NCI-H2196 (cell line): ENCODE results near the gene TOX2.

ENCODE experiments used
- DNase-seq: peaks from one replicate; lab custom pipeline; 2025; ENCODE audit not compliant: unreplicated experiment; lab: John Stamatoyannopoulos, UW

Gene TOX2

GRCh38 chr20:43938932-43939761 lies 24.5 kb downstream of the TOX2 start:
- peak; percentile 49 for DNase-seq

DNA sequence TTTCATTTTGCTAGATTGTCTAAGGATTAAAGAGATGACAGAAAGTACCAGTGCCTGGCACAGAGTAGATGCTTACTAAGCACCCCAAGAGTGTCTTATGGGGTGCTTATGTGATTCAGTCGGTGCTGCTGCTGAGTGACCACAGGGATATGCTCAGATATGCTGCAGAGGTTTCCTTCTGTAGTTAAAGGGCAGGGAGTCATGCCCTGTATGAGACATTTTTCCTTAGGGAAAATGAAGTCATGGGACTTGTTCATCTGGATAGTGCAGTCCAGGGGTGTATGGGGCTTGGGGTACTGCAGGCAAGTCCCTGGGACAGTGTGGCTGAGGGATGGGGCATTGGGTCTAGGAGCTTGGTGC lies 25.1 kb downstream of the TOX2 start:
- DNase-seq = no peak

DNA sequence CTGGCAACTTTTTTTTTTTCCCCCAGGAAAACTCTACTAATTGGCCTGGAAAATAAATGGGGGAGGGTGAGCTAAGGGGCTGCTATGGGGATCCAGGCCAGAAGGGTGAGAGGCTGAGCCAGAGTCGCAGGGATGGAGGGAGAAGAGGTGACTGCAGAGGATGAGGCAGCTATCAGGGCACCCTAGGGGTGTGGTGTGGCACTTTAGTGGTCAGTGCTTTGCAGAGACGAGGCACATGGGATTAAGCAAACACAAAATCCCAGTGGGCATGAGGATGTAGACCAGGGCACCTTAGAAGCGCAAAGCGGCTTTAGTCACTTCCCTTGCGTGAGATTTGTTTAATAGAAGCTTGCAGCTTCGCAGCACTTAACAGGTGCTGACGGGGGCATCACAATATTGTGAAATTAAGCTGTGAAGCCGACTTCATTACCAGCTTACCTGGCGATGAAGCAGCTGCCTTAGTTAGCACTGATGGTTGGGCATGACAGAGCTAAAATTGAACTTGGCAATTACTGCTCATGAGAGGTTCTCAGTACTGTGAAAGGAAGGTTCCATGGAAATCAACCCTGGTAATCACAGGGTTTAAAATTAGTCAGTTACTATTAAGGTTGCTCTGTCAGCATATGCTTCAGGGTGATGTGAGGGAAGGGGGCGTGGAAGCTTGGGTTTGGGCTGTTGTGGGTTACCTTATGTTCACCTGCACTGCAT lies 26.0 kb downstream of the TOX2 start:
- no peak for DNase-seq

DNA sequence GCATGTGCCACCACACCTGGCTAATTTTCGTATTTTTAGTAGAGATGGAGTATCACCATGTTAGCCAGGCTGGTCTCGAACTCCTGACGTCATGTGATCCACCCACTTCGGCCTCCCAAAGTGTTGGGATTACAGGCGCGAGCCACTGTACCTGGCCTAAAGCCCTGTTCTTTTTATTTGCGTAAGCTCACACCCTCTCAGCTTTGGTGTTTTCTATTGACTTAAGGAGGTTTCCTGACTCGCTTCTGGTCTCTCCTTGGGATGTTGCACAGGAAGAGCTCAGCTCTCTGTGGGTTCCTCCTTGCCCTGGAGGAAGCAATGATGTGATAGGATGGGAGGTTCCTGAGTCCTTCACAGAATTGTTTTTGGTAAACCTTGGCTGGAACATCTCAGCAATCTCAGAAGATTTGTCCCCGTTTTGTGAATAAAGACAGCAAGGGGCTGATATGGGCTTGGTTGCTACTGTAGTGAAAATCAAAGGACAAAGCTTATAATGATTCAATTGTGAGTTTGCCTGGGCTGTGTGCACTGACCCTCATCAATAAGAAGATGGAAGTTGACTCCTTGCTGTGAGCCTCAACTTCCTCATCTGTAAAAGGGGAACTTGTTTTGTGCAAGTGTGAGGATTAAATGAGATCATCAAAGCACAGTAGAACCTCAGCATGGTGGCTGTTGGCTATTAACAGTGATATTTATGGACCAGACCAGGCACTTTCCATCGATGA lies 27.0 kb downstream of the TOX2 start:
- DNase-seq = no peak

GRCh38 chr20:43942201-43942590 lies 27.5 kb downstream of the TOX2 start:
- DNase-seq = no peak

- peak; percentile 25 for DNase-seq
Measured at GRCh38 chr20:43942667-43943285, 28.1 kb downstream of the TOX2 start.

DNA sequence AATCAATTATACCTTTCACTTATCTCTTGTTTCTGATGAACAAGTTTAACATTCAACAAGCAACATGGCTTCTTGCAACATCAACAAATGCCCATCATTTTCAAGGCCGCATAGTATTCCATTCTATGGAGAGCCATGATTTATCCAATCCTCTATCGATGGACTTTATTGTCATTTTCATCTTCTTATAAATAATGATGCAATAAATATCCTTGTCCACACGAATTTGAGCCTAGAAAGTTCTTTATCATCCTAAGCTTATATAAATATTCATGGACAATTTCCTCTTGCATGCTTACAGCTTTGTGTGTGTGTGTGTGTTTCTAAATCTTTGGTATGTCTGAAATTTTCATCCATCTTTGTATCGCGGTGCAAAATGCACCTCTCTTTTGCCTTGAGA lies 29.1 kb downstream of the TOX2 start:
- no peak for DNase-seq

DNA sequence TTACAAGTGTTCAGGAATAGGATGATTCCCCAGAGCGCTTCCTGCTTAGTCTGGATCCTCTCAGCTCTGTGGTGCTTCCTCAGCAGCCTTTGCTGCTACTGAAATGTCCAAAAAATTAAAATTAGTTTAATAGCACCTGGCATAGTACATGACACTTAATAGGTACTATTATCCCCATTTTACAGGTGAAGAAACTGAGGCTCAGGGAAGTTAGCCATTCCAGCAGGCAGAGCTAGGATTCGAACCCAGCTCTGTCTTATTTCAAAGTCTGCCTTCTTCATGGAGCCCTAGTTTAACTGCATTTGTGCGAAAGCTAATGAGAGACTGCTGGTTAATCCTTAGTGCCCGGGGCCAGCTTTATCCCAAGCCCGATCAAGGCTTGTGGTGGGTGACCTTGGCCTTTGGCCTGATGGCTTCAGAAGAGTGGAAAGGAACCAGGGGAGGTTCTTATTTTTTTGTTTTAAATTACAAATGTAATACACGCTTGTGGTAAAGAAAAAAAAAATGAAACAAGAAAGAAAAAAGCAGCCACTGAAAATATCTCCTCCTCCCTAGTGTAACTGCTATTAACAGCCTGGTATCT lies 30.1 kb downstream of the TOX2 start:
- no peak for DNase-seq

- DNase-seq = no peak
Measured at GRCh38 chr20:43945391-43946205, 30.9 kb downstream of the TOX2 start.

GRCh38 chr20:43946206-43946491 lies 31.5 kb downstream of the TOX2 start:
- no peak for DNase-seq

DNA sequence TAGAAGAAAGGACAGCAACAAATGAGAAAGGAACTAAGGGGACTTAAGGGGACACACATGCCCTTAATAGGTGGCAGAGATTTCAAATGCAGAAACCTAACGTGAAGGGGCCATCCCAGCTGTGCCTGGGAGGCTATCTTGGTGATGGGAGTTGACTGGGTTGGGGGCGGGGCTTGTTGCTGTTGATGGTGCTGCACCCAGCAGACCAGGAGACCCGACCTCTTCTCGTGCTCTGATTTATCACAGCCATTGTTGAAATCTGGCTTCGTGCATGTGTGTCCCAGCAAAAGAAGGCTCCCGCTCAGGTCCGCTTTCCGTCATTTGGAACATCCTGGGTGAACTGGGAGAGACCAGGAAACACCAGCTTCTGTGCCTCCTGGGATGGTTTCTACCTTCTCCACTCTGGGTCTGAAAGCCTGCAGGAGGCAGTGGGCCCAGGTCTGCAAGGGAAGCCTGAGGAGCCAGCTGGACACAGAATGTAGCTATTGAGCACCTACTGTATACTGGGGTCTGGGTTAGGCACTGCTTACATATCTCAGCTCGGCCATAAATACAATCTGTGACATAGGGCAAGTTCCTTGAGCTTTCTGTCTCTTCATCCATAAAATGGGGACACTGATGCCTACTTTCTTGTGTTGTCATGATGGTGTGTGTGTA lies 32.1 kb downstream of the TOX2 start:
- no peak for DNase-seq

- DNase-seq = no peak
Measured at GRCh38 chr20:43947316-43947710, 32.7 kb downstream of the TOX2 start.

DNA sequence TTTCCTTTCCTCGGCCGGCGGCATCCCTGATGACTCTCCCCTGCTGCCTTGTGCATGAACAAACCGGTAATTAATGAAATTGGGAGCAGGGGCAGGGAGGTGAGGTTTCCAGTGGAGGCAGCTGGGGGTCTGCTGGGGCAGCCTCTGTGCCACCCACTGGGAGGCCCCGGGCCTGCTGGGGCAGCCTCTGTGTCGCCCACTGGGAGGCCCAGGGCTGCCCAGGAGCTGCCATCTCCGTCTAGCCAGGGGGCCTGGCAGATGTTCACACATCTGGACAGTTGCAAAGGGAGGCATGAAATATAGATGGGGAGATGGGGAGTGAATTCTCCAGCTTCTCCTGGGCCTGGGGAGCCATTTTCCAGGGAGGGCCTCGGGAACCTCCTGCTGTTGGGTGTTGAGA lies 33.8 kb downstream of the TOX2 start:
- DNase-seq = no peak

DNA sequence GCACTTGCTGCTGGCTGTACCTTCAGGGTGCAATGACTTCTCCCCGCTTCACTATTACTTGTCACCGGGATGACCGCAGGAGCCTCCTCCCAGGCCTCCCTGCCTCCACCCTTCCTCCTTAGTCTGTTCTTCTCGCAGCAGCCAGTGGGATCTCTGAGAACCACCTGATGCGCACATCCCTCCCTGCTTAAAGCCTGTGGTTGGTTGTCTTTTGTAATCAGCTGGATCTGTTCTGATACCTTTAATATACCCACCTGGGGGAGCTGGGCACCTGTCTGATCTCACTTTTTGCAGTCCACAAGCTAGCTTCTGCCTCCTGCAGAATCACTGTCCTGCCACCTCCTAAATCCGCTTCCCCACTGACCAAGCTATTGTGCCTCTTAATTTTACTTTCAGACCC lies 34.6 kb downstream of the TOX2 start:
- DNase-seq = no peak

GRCh38 chr20:43949741-43950618 lies 35.3 kb downstream of the TOX2 start:
- DNase-seq = no peak

DNA sequence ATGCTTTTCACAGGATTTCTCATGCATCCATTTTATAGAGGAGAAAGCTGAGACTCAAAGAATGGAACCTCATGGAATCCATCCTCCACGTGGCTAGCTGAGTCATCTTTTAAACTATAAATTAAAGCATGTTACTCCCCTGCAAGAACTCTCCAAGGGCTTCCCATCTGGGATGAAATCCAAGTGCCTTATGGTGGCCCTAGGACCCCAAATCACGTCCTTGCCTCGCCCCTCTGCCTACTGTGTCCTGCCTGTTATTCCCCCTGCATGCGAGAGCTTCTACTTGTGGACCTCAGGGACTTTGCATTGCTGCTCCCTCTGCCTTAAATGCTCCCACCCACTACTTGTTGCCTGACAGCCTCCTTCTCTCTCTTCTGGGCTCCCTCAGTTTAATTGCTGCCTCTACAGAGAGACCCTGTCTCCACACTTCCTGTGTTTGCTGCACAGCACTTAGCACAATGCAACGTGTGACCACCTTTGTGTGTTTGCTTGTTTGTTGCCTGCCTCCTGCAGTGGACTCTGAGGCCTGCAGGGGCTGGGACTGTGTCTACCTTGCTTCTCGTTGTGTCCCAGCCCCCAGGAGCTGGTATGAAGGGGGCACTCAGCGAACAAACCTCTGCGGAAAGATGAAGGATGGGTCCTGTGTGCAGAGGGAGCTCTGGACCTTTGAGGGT lies 39.4 kb downstream of the TOX2 start:
- DNase-seq = no peak

DNA sequence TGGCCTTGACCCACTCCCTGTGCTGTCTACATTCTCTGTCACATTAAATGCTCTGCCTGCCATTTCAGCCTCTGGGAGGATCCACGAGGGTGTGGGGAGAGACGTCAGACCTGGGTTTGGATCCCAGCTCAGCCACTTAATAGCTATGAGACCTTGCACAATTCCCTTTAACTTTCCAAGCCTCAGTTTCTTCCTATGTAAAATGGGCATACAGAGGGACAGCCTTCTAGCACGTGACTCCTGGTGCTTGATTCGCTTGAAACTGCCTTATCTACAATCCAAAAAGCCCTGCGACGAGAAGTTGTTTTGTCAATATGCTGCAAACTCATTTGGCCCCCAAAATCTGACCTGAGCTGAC lies 40.0 kb downstream of the TOX2 start:
- DNase-seq = no peak

DNA sequence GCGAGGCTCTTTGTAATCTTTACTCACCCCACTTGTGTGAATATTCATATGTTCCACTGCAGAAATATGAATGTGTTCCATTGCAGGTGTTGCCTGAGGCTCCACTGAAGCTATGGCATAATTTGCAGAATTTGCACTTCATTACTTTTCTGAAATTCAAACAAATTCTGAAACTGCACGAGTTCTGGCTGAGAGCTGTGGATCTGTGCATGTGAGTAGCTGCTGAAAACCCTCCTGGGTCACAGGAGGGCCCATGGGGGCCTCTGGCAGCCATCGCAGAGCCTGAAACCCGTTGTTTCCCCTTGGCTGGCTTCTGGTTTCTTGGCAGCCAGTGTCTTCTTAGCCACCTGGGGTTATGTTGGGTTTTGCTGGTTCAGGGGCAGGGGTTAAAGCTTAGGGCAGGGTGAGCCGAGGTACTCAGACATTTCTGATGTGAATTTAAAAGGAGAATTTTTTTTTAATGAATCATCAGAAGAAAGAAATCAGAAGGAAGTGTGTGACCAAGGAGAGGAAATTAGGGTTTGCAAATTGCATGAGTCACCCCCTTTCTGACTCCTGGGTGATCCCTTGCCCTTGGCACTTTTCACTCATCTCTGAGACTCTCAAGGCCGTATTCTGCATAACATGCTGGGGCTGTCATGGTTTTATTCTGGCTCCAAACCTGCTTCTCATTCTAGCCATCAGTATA lies 40.6 kb downstream of the TOX2 start:
- no peak for DNase-seq
